Measurements from ENCODE around the gene MAGI1.
A peak's percentile ranks its signal among the peaks of the same experiment; 100 is the strongest.

MAGI1 gene

DNA sequence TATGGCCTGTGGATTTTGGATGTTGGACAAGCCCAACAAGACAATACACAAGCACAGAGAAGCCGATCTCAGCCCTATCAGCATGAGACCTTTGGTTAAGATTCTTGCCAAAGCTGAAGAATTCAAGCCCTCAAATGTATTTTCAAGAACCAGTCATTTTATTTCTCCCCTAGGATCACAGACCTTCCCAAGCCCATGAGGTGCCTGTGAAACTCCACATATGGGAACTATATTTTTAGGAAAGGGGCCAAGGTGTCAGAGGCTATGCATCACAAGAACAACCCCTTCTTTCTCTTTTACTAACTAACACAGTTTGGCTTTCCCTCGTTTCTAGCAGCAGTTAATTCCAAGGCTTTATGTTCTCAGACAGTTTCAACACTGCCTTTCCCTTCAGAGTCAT, 364.5 kb downstream of the MAGI1 start:
- CTCF ChIA-PET, result no interaction called here
- Mint-ChIP-seq H3K27me3 (no peaks in the 10 kb centered on the region), H3K4me3 (no peak overlapping the region), H3K9me3 (no peaks in the 10 kb centered on the region), H3K4me1 (no peaks in the 10 kb centered on the region), H3K36me3 (no peaks in the 10 kb centered on the region), H3K27ac (no peak overlapping the region)
- no peak for DNase-seq

DNA sequence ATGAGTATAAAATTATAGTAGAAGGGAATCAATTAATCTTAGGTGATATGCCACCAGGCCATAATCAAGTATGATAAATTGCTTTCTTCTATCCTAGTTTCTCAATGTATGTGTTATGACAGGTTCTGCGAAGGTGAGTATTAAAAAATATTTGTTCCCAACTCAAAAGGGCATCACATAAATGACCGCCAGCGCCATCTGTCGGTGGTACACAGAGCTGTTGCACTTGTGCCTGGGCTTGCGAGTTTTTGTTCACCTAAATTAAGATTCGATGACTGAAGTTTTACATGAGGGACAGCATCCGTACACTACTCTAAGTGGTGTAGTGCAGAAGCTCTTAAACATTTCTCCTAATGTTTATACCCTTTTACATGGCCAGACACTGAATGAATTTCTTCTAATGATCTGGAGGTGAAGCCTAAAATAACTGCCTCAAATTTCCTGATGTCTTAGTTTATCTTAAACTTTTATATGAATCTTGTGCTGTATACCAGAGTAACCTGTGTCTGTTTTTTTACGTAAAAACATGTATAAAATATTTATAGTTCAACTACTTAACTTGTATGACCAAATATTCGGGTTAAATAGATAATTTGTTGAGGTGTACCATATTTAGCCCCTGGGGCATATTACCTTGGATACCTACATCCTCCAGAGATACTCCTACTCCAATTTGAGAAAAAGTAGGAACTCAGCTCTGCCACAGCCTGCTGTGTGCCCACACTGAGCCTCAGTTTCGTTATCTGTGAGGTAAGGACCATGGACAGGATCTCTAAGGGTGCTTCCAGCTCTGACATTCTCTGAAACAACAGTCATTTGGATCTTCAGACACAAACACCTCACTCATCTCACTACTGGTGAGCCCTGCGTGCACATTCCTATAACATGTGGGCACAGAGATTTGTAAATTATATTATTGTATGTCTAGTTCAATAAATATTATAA, 365.6 kb downstream of the MAGI1 start:
- CTCF ChIA-PET, result no interaction called here
- H3K9me3 Mint-ChIP-seq, result no peaks in the 10 kb centered on the region
- H3K4me3 Mint-ChIP-seq, result no peak overlapping the region
- peak; percentile 22 for DNase-seq
- no peaks in the 10 kb centered on the region for H3K4me1 Mint-ChIP-seq
- no peak overlapping the region for H3K27ac Mint-ChIP-seq
- H3K36me3 Mint-ChIP-seq, result no peaks in the 10 kb centered on the region
- H3K27me3 Mint-ChIP-seq, result no peaks in the 10 kb centered on the region

GRCh38 chr3:65672061-65672460, 366.7 kb downstream of the MAGI1 start:
- no peaks in the 10 kb centered on the region for H3K4me1 Mint-ChIP-seq
- no peak overlapping the region for H3K27ac Mint-ChIP-seq
- H3K9me3 Mint-ChIP-seq, result no peaks in the 10 kb centered on the region
- no peak for DNase-seq
- H3K4me3 Mint-ChIP-seq, result no peak overlapping the region
- CTCF ChIA-PET, result no interaction called here
- no peaks in the 10 kb centered on the region for H3K27me3 Mint-ChIP-seq
- no peaks in the 10 kb centered on the region for H3K36me3 Mint-ChIP-seq

- Mint-ChIP-seq H3K27me3 (no peaks in the 10 kb centered on the region), H3K27ac (no peak overlapping the region), H3K4me1 (no peaks in the 10 kb centered on the region), H3K36me3 (no peaks in the 10 kb centered on the region), H3K4me3 (no peak overlapping the region), H3K9me3 (no peaks in the 10 kb centered on the region)
- no peak for DNase-seq
- CTCF ChIA-PET, result no interaction called here
Measured at GRCh38 chr3:65671004-65671403, 367.7 kb downstream of the MAGI1 start.

- Mint-ChIP-seq H3K4me1 (no peaks in the 10 kb centered on the region), H3K27ac (no peak overlapping the region), H3K27me3 (no peaks in the 10 kb centered on the region), H3K4me3 (no peak overlapping the region), H3K36me3 (no peaks in the 10 kb centered on the region), H3K9me3 (no peaks in the 10 kb centered on the region)
- CTCF ChIA-PET, result no interaction called here
- DNase-seq, result no peak
Measured at GRCh38 chr3:65669163-65669875, 369.4 kb downstream of the MAGI1 start.

DNA sequence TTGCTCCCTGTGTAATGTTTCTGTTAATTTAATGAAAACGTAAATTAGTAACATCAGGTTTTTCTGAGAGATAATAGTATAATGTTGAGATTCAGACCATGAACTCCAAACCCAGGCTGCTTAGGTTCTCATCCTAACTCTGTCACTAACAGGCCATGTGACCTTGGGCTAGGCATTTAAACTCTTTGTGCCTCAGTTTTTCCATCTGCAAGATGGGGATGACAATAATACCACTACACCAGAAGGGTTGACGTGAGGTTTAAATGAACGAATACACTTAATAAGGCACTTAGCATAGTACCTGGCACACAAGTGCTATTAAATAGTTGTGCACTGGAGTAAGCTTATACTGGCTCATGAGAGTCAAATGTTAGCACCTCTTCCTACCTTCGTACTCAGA, 370.8 kb downstream of the MAGI1 start:
- H3K36me3 Mint-ChIP-seq, result no peaks in the 10 kb centered on the region
- no peaks in the 10 kb centered on the region for H3K9me3 Mint-ChIP-seq
- CTCF ChIA-PET, result no interaction called here
- H3K4me3 Mint-ChIP-seq, result no peak overlapping the region
- H3K27me3 Mint-ChIP-seq, result no peaks in the 10 kb centered on the region
- no peaks in the 10 kb centered on the region for H3K4me1 Mint-ChIP-seq
- DNase-seq, result no peak
- H3K27ac Mint-ChIP-seq, result no peak overlapping the region

DNA sequence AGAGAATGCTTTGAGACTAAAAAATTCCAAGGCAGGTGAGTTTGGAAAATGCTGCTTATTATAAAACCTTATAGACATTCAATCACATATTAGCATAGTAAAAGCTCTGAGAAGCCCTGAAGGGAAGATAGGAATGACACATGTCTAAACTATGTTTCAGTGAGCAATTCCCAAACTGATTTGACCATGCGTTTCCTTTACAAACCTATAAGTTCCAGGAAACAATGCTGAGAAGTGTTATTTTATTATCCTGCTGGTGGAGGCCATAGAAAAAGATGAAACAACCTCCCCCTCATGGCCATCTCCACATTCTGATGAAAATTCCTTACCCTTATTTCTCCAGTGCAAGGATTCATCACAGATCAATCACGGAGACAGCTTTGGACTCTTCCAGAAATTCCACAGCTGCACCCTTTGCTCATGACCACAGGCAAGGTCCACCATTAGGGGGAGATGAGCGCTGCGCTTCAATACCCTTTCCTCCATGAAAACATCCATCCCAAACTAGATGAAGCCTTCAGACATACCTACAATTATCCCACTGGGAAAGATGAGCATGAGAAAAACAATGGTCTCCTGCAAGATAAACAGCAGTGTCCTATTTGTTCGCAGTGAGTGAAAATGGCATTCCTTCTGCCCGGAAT, 372.1 kb downstream of the MAGI1 start:
- peaks cover 2% of the 10 kb centered on the region for H3K9me3 Mint-ChIP-seq
- no peak overlapping the region for H3K27ac Mint-ChIP-seq
- no peaks in the 10 kb centered on the region for H3K36me3 Mint-ChIP-seq
- DNase-seq, result no peak
- no peaks in the 10 kb centered on the region for H3K27me3 Mint-ChIP-seq
- H3K4me1 Mint-ChIP-seq, result no peaks in the 10 kb centered on the region
- H3K4me3 Mint-ChIP-seq, result no peak overlapping the region
- CTCF ChIA-PET, result no interaction called here

DNA sequence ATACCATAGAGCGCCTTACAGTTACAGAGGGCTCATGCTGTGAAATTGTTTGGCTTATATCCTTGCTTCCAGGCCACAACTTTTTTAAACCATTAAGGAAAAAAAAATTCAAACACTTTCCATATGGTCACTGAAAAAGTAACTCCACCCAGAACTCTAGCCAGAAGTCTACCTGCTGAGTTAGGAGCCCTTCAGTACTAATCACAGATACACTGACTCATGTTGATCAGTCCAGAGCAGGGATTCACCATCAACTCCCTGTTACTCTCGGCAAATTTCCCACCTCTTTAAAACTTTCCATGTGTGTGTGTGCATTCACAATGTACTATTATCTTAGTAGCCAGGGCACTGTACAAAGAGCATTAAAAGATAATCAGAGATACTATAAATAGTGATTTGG, 372.8 kb downstream of the MAGI1 start:
- CTCF ChIA-PET, result no interaction called here
- Mint-ChIP-seq H3K27ac (no peak overlapping the region), H3K4me3 (no peak overlapping the region), H3K9me3 (peaks cover 2% of the 10 kb centered on the region), H3K36me3 (no peaks in the 10 kb centered on the region), H3K27me3 (no peaks in the 10 kb centered on the region), H3K4me1 (no peaks in the 10 kb centered on the region)
- DNase-seq, result no peak

DNA sequence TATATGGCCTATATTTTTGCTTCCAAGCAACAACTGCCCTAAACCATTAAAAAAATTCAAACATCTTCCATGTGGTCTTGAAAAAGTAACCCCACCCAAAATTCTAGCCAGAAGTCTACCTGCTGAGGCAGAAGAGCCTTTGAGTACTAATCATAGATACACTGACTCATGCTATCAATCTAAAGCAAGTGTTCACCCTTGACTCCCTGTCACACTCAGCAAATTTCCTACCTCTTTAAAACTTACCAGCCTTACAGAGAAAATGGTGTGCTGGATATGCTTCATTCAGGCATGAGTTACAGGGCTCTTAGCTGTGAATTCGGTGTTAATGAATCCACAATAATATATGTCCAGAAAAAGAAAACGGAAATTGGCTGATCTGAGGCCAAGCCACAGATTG, 373.8 kb downstream of the MAGI1 start:
- H3K4me1 Mint-ChIP-seq, result no peaks in the 10 kb centered on the region

DNA sequence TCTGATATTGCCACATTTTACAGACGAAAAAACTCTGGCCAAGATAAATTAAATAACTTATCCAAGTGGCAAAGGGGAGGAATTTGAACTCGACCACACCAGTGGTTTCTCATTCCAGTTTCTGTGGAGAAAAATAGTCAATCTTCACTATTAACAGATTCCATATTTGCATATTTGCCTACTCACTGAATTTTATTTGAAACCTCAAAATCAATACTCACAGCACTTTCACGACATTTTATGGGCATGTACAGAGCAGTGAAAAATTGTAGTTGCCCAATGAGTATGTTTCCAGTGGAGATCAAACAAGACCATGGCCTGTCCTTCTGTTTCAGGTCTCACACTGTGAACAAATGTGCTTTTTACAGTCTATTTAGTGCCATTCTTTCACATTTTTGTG, 374.3 kb downstream of the MAGI1 start:
- H3K4me1 Mint-ChIP-seq, result no peaks in the 10 kb centered on the region
- no peak for DNase-seq
- CTCF ChIA-PET, result no interaction called here
- H3K27ac Mint-ChIP-seq, result no peak overlapping the region
- no peaks in the 10 kb centered on the region for H3K27me3 Mint-ChIP-seq
- no peak overlapping the region for H3K4me3 Mint-ChIP-seq
- H3K36me3 Mint-ChIP-seq, result no peaks in the 10 kb centered on the region
- peaks cover 6% of the 10 kb centered on the region for H3K9me3 Mint-ChIP-seq

More for the DNA sequence above, 373.8 kb downstream of the MAGI1 start:
- H3K4me3 Mint-ChIP-seq, result no peak overlapping the region
- CTCF ChIA-PET, result no interaction called here
- H3K27me3 Mint-ChIP-seq, result no peaks in the 10 kb centered on the region
- H3K36me3 Mint-ChIP-seq, result no peaks in the 10 kb centered on the region
- DNase-seq, result no peak
- H3K27ac Mint-ChIP-seq, result no peak overlapping the region
- peaks cover 6% of the 10 kb centered on the region for H3K9me3 Mint-ChIP-seq

- H3K36me3 Mint-ChIP-seq, result no peaks in the 10 kb centered on the region
- H3K27ac Mint-ChIP-seq, result no peak overlapping the region
- H3K27me3 Mint-ChIP-seq, result no peaks in the 10 kb centered on the region
- DNase-seq, result no peak
- peaks cover 7% of the 10 kb centered on the region for H3K9me3 Mint-ChIP-seq
- no peaks in the 10 kb centered on the region for H3K4me1 Mint-ChIP-seq
- CTCF ChIA-PET, result no interaction called here
- H3K4me3 Mint-ChIP-seq, result no peak overlapping the region
Measured at GRCh38 chr3:65662095-65662494, 376.6 kb downstream of the MAGI1 start.

GRCh38 chr3:65660000-65660598, 378.6 kb downstream of the MAGI1 start:
- no peak for DNase-seq
- H3K9me3 Mint-ChIP-seq, result peaks cover 7% of the 10 kb centered on the region
- CTCF ChIA-PET, result no interaction called here
- H3K36me3 Mint-ChIP-seq, result no peaks in the 10 kb centered on the region
- no peaks in the 10 kb centered on the region for H3K4me1 Mint-ChIP-seq
- no peaks in the 10 kb centered on the region for H3K27me3 Mint-ChIP-seq
- H3K27ac Mint-ChIP-seq, result no peak overlapping the region
- no peak overlapping the region for H3K4me3 Mint-ChIP-seq

- Mint-ChIP-seq H3K27ac (no peak overlapping the region), H3K36me3 (no peaks in the 10 kb centered on the region), H3K4me3 (no peak overlapping the region), H3K27me3 (no peaks in the 10 kb centered on the region), H3K9me3 (peaks cover 7% of the 10 kb centered on the region), H3K4me1 (no peaks in the 10 kb centered on the region)
- CTCF ChIA-PET, result interaction anchor here (0.6 kb wide), 1 partner anchor 100 kb away, joined by 3 read pairs; no protein-coding TSS in a partner anchor
- DNase-seq, result no peak
Measured at GRCh38 chr3:65659396-65659795, 379.3 kb downstream of the MAGI1 start.

DNA sequence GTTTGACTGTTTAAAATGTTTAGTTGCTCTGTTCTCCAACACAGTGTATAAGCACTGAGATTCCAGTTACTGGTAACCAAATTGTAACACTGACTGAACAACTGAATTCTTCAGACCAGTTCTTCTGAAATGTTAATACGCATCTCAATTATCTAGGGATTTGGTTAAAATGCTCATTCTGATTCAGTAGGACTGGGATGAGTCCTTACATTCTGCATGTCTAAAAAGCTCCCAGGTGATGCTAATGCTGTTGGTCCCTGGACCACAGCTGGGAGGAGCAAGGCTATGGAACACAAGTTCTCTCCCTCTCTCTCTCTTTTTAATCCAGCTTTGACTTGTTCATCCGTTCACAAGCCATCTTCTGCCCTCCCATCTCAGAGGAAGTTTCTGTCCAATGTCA, 380.3 kb downstream of the MAGI1 start:
- Mint-ChIP-seq H3K4me1 (no peaks in the 10 kb centered on the region), H3K36me3 (no peaks in the 10 kb centered on the region), H3K4me3 (no peak overlapping the region), H3K9me3 (peaks cover 7% of the 10 kb centered on the region), H3K27me3 (no peaks in the 10 kb centered on the region), H3K27ac (no peak overlapping the region)
- CTCF ChIA-PET, result no interaction called here
- no peak for DNase-seq
